Endothelial cell of umbilical vein (primary cell): Measurements from ENCODE around the gene LDLRAD4. TPM values are rescaled to one million over a fixed set of nuclear protein-coding genes. Genes with fewer than 3 reads are reported as not detected.

ENCODE experiments used
- BruUV-seq: library from RNA; stranded (reverse); fragments of 400-500 nt; replicated peaks from 2 replicates; lab custom pipeline; 2021; lab: Mats Ljungman, UMichigan
- CTCF ChIA-PET: fragments of 300-600, 350-600 bp; sonication (Branson Sonifier 250); formaldehyde crosslinking; loops from one replicate; lab custom pipeline; 2021; ENCODE audit warnings: antibody characterized with exemption, inconsistent platforms; lab: Charles Lee
- POLR2A ChIA-PET: fragments of 300-600, 350-600 bp; sonication (Branson Sonifier 250); formaldehyde crosslinking; loops from one replicate; lab custom pipeline; 2021; ENCODE audit warnings: antibody characterized with exemption, inconsistent platforms; lab: Charles Lee
- DNase-seq: peaks from one replicate; pipeline ENCODE4 v3.0.0-alpha.2; 2011; ENCODE audit warnings: low read depth, low spot score
- FAIRE-seq: peaks from 2 replicates; lab custom pipeline; 2011; peaks lifted over from hg19 to GRCh38; lab: Jason Lieb, UNC
- H2AFZ ChIP-seq: 2 replicates; pipeline ENCODE4 v1.6.0; 2012; ENCODE audit warnings: low read depth, low read length, control low read depth, inconsistent platforms
- H3K27ac ChIP-seq: 2 replicates; pipeline ENCODE4 v1.5.1; 2011; ENCODE audit warnings: low read depth, mild to moderate bottlenecking, control low read depth, low read length, moderate library complexity; ENCODE audit not compliant: insufficient read depth
- H3K27me3 ChIP-seq, 2 experiments: 2 replicates each; pipeline versions ENCODE4 v1.6.0 to v1.6.1; 2011; ENCODE audit warnings: low read length in 2 of 2, mixed read lengths in 1 of 2; ENCODE audit not compliant: control insufficient read depth in 2 of 2, insufficient read depth in 2 of 2
- H3K36me3 ChIP-seq, 2 experiments: 2 replicates in 1 of 2; 3 replicates in 1 of 2; pipeline ENCODE4 v1.5.1; 2011; ENCODE audit warnings: low read length in 2 of 2, mild to moderate bottlenecking in 1 of 2, moderate library complexity in 1 of 2; ENCODE audit not compliant: control insufficient read depth in 2 of 2, insufficient read depth in 2 of 2; ENCODE audit errors: extremely low read depth in 1 of 2
- H3K4me1 ChIP-seq: 3 replicates; pipeline ENCODE4 v1.5.1; 2011; ENCODE audit warnings: mild to moderate bottlenecking, low read length; ENCODE audit not compliant: control insufficient read depth, insufficient read depth; ENCODE audit errors: extremely low read depth
- H3K4me2 ChIP-seq: 2 replicates; pipeline ENCODE4 v1.6.1; 2011; ENCODE audit warnings: low read length, control low read depth, mixed read lengths; ENCODE audit not compliant: insufficient read depth
- H3K4me3 ChIP-seq, 3 experiments: fragments of 200-600 bp in 1 of 3; sonication (generic), shearing (Covaris generic) in 1 of 3; replicated peaks in 1 of 3; 2 replicates each; pipeline ENCODE4 v1.5.1; 2011 to 2016; ENCODE audit warnings: control low read depth in 3 of 3, low read length in 3 of 3, mild to moderate bottlenecking in 2 of 3, inconsistent platforms in 1 of 3, low read depth in 1 of 3, moderate library complexity in 1 of 3; ENCODE audit not compliant: insufficient read depth in 1 of 3
- H3K79me2 ChIP-seq: 2 replicates; pipeline ENCODE4 v1.6.0; 2012; ENCODE audit warnings: low read length, inconsistent platforms; ENCODE audit not compliant: control insufficient read depth, insufficient read depth
- H3K9ac ChIP-seq: replicated peaks from 2 replicates; pipeline ENCODE3; 2011; ENCODE audit warnings: low read length, control low read depth; ENCODE audit not compliant: insufficient read depth; ENCODE audit errors: extremely low read depth
- H3K9me1 ChIP-seq: replicated peaks from 3 replicates; pipeline ENCODE4 v1.6.0; 2011; ENCODE audit warnings: mild to moderate bottlenecking, low read length; ENCODE audit not compliant: control insufficient read depth, insufficient read depth; ENCODE audit errors: extremely low read depth
- H3K9me3 ChIP-seq: replicated peaks from 2 replicates; pipeline ENCODE4 v1.5.1; 2012; ENCODE audit warnings: low read length, inconsistent platforms; ENCODE audit not compliant: control insufficient read depth, insufficient read depth
- H4K20me1 ChIP-seq: replicated peaks from 2 replicates; pipeline ENCODE3; 2011; ENCODE audit warnings: mild to moderate bottlenecking, low read length; ENCODE audit not compliant: control insufficient read depth, insufficient read depth; ENCODE audit errors: extremely low read depth
- CTCF ChIP-seq, 2 donors: IDR thresholded peaks; 1 replicate in 1 of 2; 2 replicates in 1 of 2; pipeline ENCODE4 v1.5.1; 2011; ENCODE audit warnings: low read length in 2 of 2, mild to moderate bottlenecking in 2 of 2, moderate library complexity in 2 of 2, control low read depth in 1 of 2, inconsistent platforms in 1 of 2, low read depth in 1 of 2; ENCODE audit not compliant: insufficient read depth in 1 of 2; ENCODE audit errors: extremely low read depth in 1 of 2
- EZH2 ChIP-seq: IDR thresholded peaks from 2 replicates; pipeline ENCODE4 v1.6.1; 2012; ENCODE audit warnings: borderline replicate concordance, low read depth, mild to moderate bottlenecking, moderate library complexity, low read length, inconsistent platforms; ENCODE audit not compliant: severe bottlenecking
- FOS ChIP-seq: IDR thresholded peaks from 2 replicates; pipeline ENCODE4 v1.6.1; 2011; ENCODE audit warnings: mild to moderate bottlenecking, low read length, moderate library complexity, borderline replicate concordance; ENCODE audit not compliant: insufficient read depth
- GATA2 ChIP-seq: IDR thresholded peaks from 2 replicates; pipeline ENCODE4 v1.7.0; 2011; ENCODE audit warnings: low read depth, mild to moderate bottlenecking, moderate library complexity, mixed read lengths, low read length; ENCODE audit not compliant: insufficient read length, insufficient read depth
- JUN ChIP-seq: IDR thresholded peaks from 2 replicates; pipeline ENCODE4 v1.6.1; 2011; ENCODE audit warnings: borderline replicate concordance, low read depth; ENCODE audit not compliant: insufficient read length, insufficient read depth
- MAX ChIP-seq: IDR thresholded peaks from 2 replicates; pipeline ENCODE4 v1.6.1; 2011; ENCODE audit not compliant: insufficient read depth, insufficient read length
- MYC ChIP-seq: IDR thresholded peaks from one replicate; pipeline ENCODE4 v1.6.1; 2011; ENCODE audit warnings: mild to moderate bottlenecking, low read depth, low read length
- POLR2A ChIP-seq: IDR thresholded peaks from 2 replicates; pipeline ENCODE4 v1.6.1; 2012; ENCODE audit warnings: low read depth, mild to moderate bottlenecking, control low read depth, low read length
- POLR2AphosphoS5 ChIP-seq: IDR thresholded peaks from 2 replicates; pipeline ENCODE4 v1.6.1; 2012; ENCODE audit warnings: low read depth, mild to moderate bottlenecking, control low read depth, low read length, moderate library complexity; ENCODE audit not compliant: insufficient read depth
- dilution Hi-C: fragments of 300-500 bp; cut with MboI; formaldehyde crosslinking; loops from one replicate; pipeline ENCODE4 v1.15.0; 2019; ENCODE audit warnings: low sequenced_read_pairs; ENCODE audit not compliant: extremely low pct_ligation_motif_present
- intact Hi-C: fragments of 100-400 bp; cut with micrococcal nuclease; formaldehyde crosslinking; loops from one replicate; pipeline ENCODE4 v1.10.0; 2022
- polyA plus RNA-seq, 4 experiments: library from polyadenylated mRNA; depleted of rRNA in 3 of 4; stranded (reverse) in 3 of 4; unstranded in 1 of 4; fragments of >200 nt; gene quantifications; 2 replicates each; pipeline versions ENCODE4 v1.2.1 to v1.2.3, GENCODE V29; 2011 to 2012; ENCODE audit warnings: missing spikeins in 1 of 4
- total RNA-seq: library from RNA; stranded (reverse); gene quantifications from 2 replicates; pipeline ENCODE4 v1.2.3, GENCODE V29; 2021

The LDLRAD4 gene
- total and polyA plus RNA-seq, 2 donors (not counting 3 experiments of a cell fraction or from before 2014, with no cell fraction given) = 5.2 to 6.5 TPM

DNA sequence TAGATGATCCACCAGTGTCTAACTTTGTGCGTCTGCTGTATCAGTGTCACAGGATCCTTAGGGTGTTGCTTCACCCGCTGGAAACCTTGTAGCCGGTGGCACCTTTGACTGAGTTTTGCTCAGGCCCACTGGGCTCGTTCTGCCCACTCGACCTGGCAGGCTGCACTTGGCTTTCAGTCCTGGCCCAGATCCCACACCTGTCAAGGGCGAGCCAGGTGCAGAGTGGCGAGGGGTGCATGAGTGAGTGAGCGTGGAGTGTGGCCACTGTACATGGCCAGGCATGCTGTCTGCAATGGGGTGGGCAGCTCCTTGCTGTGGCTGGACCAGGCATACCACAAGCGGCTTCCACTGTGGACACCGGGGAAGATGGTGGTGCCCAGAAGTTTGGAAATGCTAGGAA is 328.8 kb downstream of the LDLRAD4 start:
- Histone ChIP-seq H3K4me2 (no peak overlapping the region), H3K36me3 (no peaks in the 10 kb centered on the region), H3K9ac (no peak overlapping the region), H2AFZ (no peak overlapping the region), H4K20me1 (no peaks in the 10 kb centered on the region), H3K4me3 (no peak overlapping the region), H3K9me1 (no peaks in the 10 kb centered on the region), H3K27me3 (peaks cover 4 to 6% of the 10 kb centered on the region in 2 experiments), H3K4me1 (no peaks in the 10 kb centered on the region), H3K79me2 (no peaks in the 10 kb centered on the region), H3K9me3 (no peaks in the 10 kb centered on the region), H3K27ac (no peak overlapping the region)
- ChIA-PET POLR2A (no interaction called here), CTCF (interaction anchor here (1.3 kb wide), 1 partner anchor 11 kb away, joined by 3 read pairs; no protein-coding TSS in a partner anchor)
- TF ChIP-seq JUN (no peak), POLR2A (no peak), MAX (no peak)
- BruUV-seq = no TSS peak
- FAIRE-seq (no peak), DNase-seq (no peak)
- intact Hi-C loops (no loop called here), dilution Hi-C loops (no loop called here)

DNA sequence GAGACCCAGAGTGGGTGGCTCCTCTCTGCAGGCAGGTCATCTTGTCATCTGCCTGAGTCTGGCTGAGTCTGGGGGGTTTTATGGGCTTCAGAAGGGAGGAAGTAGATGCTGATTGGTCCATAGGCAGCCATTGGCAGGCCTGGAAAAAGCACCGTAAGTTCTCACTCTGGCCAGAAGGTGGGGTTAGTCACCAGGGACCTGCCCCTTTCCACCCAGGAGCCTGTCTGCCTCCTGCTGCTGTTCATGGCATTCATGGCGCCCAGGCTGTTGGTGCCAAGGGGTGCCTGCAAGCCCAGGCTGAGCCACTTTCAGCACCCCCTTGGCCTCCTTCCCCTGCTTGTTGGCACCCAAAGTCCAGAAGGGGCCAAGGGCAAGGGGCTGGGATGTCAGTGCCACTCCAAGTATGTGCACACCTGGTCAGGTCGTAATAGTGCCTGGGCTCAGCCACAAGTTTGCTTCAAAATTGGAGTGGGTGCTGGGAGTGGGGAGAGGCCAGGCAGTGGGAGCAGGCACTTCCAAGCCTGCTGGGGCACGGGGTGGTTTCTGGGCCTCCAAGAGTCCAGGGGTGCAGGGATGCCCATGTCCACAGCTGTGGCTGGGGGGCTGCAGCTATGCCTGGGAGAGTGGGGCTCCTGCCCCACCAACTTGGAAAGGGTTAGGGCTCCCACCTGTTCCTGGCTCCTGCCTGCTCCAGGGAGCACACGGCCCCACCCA is 329.7 kb downstream of the LDLRAD4 start:
- Histone ChIP-seq H3K9me1 (no peaks in the 10 kb centered on the region), H3K4me2 (no peak overlapping the region), H3K79me2 (no peaks in the 10 kb centered on the region), H3K4me3 (no peak overlapping the region), H3K9ac (no peak overlapping the region), H3K4me1 (no peaks in the 10 kb centered on the region), H2AFZ (no peak overlapping the region), H3K9me3 (no peaks in the 10 kb centered on the region), H3K27me3 (peaks cover 7 to 11% of the 10 kb centered on the region in 2 experiments), H3K36me3 (no peaks in the 10 kb centered on the region), H3K27ac (no peak overlapping the region), H4K20me1 (no peaks in the 10 kb centered on the region)
- BruUV-seq = no TSS peak
- ChIA-PET POLR2A (no interaction called here), CTCF (interaction anchor here (1.0 to 2.4 kb wide), 3 partner anchors 10 to 28 kb away, joined by 3 to 14 read pairs (median 7); no protein-coding TSS in a partner anchor)
- dilution Hi-C loops (no loop called here), intact Hi-C loops (no loop called here)
- DNase-seq = no peak
- TF ChIP-seq EZH2 (no peak), GATA2 (no peak), MAX (no peak), JUN (no peak), FOS (no peak), POLR2A (no peak), POLR2AphosphoS5 (no peak), MYC (no peak), CTCF (IDR thresholded peaks at IDR 0.05; ENCODE audit: extremely low read depth in 1 of 2, insufficient read depth in 1 of 2, low read depth in 1 of 2, low read length in 2 of 2) (no peak)
- FAIRE-seq = no peak
